GM18870 (cell line): ENCODE results near the gene CSTPP1.
"Not testable (repeated sequence)": the region's sequence is repeated elsewhere in the genome, so short reads cannot be mapped to it uniquely, and the experiment has no call there.

Source experiments
- ATAC-seq: cut with Tn5 transposase; IDR thresholded peaks from one replicate; pipeline ENCODE4 v1.9.1; 2021; ENCODE audit warnings: moderate library complexity; ENCODE audit not compliant: unreplicated experiment

CSTPP1 gene

DNA sequence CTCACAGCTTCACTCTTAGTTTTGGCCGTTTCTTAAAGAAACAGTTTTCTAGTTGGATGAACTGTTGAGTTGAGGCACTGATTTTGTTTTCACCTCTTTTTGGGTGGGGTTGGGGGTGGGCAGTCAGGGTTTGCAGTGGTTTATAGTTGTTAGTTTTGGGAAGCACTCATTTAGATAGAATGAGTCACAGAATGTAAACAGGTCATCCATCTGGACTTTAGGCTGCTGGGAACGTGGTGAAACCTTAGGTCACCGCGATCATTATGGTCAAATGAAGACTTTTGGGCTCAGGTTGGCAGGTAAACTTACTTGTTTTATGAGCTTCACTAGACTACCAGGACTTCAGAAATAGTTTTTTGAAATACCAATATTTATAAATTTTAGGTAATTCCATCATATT, 48.4 kb downstream of the CSTPP1 start:
- no peak for ATAC-seq

DNA sequence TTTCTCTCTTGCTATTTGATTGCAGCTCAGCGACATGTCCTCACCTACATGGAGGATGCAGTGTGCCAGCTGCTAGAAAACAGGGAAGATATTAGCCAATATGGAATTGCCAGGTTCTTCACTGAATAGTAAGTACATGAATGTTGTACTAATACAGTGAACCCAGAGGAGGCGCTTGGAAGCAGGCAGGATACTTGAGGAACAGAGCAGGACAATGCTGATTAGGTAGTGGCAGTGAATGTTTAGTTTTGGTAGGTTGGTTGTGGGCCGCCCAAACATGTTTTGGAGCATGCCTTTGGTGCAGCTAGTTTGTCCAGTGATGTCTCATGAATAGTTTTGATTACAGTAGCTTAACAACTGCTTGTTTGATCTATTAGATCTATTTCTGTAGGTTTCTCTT, 50.6 kb downstream of the CSTPP1 start:
- no peak for ATAC-seq

DNA sequence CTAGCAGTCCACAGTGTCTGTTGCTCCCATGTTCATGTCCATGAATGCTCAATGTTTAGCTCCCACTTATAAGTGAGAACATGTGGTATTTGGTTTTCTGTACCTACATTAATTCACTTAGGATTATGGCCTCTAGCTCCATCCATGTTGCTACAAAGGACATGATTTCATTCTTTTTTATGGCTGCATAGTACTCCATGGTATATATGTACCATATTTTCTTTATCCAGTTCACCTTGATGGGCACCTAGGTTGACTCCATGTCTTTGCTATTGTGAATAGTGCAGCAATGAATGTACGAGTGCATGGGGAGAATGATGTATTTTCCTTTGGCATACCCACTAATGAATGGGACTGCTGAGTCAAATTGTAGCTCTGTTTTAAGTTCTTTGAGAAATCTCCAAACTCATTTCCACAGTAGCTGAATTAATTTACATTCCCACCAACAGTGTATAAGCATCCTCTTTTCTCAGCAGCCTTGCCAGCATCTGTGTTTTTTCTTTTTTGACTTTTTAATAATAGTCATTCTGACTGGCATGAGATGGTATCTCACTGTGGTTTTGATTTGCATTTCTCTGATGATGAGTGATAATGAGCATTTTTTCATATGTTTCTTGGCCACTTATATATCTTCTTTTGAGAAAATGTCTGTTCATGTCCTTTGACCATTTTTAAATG, 53.4 kb downstream of the CSTPP1 start:
- ATAC-seq = not testable (repeated sequence)

DNA sequence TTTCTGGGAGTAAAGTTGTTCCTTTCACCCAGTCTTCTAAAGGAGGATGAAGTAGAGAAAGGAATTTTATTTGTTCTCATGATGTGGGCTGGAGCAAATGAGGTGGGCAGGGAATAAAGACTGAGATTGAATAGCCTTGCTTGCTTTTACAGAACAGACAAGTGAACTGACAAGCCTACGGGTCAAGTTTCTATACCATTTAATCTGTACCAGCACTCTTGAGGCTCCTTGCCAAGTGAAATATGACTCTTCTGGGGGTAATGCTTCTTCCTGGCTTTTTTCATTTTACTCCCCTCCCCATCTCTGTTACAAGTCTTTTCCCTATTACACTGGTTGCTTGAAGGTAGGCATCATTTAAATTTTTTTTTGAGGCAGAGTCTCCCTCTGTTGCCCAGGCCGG, 54.8 kb downstream of the CSTPP1 start:
- no peak for ATAC-seq

DNA sequence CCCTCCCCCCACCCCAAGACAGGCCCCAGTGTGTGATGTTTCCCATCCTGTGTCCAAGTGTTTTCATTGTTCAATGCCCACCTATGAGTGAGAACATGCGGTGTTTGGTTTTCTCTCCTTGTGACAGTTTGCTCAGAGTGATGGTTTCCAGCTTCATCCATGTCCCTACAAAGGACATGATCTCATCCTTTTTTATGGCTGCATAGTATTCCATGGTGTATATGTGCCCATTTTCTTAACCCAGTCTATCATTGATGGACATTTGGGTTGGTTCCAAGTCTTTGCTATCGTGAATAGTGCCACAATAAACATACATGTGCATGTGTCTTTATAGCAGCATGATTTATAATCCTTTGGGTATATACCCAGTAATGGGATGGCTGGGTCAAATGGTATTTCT, 55.8 kb downstream of the CSTPP1 start:
- ATAC-seq = not testable (repeated sequence)

DNA sequence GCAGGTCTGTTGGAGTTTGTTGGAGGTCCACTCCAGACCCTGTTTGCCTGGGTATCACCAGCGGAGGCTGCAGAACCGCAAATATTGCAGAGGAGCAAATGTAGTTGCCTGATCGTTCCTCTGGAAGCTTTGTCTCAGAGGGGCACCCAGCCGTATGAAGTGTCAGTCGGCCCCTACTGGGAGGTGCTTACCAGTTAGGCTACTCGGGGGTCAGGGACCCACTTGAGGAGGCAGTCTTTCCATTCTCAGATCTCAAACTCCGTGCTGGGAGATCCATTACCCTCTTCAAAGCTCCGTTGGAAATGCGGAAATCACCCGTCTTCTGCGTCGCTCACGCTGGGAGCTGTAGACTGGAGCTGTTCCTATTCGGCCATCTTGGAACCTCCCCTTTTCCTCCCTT, 61.2 kb downstream of the CSTPP1 start:
- ATAC-seq = not testable (repeated sequence)

DNA sequence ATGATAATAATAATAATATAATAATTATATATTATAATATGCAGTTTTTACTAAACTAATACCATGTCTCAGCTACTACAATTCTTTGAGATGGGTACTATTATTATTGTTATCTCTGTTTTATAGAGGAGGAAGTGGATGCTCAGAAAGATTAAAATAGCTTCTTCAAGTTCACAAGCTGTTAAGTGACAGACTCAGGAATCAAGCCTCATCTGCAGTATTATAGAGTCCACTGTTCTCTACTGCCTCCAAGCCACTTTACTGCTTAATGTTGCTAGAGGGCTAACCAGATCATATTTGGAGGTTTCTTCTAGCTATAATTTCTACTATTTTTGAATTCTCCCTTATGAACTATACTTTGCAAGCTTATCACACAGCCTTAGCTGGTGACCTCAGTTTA, 62.7 kb downstream of the CSTPP1 start:
- ATAC-seq = no peak

DNA sequence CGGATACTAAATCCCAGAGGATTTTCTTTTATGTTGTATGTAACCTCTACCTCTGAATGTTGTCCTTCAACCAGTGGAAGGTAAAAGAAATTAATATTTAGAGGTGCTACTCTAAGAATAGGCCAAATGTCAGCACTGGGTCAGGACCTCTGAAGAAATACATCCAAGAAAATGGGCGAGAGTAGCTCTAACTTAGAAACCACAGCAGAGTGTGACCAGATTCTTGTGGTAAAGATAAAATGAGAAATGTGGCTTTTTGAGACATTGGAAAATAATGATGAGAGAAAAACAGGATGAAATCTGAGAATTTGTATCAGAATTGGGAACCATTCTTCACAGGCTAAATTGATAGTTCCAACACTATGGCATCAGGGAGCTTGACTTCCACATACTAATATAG, 63.5 kb downstream of the CSTPP1 start:
- no peak for ATAC-seq

DNA sequence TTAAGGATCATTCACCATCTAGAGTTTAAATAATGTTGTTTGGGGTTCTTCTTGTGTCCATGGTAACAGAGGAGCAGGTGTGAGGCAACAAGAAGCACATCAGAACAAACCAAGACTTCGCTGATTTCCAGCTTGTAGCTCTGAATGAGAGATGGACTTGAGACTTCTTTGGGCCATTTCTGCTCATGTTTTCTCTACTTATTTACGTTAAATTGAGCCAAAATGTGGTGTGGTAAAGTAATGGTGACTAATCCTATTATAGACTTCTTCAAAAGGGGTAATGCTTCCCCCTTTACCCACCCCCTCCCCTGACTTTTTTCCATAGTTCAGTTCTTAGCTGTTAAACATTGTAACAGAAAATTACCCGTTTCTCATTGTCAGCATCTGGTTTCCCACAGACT, 65.2 kb downstream of the CSTPP1 start:
- no peak for ATAC-seq

DNA sequence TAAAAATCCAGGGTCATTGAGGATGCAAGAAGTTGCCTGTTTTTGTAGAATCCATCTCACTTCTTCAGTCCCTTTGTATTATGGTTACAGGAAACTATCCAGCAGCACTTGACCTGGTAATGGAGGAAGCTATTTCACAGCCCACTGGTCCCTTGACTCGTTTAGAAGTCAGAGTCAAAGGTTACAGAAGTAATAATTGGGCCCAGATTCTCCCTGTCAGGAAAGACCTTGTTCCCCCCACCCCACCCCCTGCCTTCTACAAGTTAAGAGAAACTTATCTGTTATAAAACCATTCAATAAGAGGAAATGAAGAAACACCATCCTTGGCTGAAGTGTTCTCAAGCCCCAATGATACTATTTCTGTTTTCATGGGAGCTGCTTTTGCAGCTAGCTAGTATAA, 65.8 kb downstream of the CSTPP1 start:
- ATAC-seq = no peak

DNA sequence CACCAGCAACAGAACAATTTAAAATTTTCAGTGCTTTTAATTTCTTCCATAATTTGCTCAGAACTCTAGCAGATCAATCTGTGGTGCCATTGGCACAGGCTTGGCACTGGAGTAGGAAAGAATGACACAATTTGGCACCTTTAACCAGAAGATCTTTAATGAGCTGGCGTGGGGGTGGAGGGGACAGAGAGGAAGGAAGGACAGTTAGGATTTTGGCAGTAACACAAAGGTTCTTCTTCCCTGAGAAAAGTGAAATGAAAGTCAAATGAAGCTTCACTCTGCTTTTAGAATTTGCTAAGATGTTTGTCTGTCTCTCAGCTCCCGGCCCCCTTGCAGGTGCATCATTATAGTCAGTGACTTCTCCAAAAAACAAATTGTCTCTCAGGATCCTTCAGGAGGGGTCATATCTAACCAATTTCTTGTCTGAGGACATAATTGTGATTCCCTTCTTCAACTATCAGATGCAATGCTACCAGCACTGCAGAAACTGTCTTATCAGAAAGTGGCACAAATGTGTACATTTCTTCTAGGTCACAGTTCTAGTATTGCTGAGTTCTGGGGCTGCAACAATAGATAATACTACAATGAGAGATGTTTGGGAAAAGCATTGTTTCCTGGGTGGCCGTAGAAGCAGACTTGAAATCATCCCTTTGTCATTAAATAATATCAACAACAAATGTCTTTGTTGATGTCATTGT, 66.8 kb downstream of the CSTPP1 start:
- no peak for ATAC-seq

DNA sequence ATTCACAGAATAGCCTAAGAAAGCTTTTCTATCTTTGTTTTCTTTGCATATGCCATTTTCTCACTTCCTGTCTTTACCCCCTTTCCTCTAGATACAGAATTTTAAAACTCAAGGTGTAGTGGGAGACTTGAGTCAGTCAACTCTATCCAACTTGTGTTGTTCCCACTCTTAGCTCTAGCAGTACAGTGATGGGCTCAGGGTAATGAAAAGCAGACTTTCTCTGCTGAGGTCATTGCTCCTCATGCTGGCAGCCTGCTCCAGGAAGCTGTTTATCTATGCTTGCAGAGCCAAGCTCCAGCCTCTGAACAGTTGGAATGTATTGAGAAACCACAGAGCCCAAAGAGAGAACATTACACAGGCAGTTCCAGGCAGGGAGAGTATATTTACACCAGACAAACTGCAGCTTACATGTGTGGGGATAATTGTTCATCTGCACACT, 68.1 kb downstream of the CSTPP1 start:
- no peak for ATAC-seq

DNA sequence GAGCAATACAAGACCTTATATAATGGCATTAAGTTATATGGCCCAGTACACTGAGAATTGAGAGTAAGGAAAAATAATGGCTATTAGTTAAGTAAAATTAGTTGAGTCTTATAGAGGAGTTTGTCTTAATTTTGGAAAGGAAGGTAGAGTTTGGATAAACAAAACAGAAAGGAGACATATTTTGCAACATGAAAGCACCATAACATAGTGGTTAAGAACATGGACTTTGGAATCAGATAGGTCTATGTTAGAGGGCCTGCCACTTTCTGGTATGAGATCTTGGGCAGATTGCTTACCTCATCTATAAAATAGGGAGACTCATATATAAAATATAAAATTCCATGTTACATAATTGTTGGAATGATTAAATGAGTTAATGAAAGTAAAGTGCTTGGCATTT, 68.9 kb downstream of the CSTPP1 start:
- no peak for ATAC-seq

DNA sequence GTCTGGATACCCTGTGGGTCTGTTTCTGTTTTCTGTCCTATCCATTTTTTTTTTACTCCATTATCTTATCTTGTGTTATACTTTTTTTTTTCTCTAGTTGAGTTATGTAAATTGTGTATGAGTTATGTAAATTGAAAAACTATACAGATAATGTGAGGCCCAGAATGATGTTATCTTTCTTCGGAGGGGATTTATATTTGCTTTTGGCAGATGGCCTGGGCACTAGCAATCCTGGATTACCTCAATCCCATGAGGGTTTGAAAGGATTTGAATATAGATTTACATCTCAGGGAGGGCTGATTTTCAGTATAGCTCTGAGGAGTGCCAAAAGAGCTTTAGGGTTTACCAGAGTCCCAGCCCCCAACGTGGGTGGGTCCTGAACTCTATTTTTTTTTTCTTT, 71.0 kb downstream of the CSTPP1 start:
- no peak for ATAC-seq

DNA sequence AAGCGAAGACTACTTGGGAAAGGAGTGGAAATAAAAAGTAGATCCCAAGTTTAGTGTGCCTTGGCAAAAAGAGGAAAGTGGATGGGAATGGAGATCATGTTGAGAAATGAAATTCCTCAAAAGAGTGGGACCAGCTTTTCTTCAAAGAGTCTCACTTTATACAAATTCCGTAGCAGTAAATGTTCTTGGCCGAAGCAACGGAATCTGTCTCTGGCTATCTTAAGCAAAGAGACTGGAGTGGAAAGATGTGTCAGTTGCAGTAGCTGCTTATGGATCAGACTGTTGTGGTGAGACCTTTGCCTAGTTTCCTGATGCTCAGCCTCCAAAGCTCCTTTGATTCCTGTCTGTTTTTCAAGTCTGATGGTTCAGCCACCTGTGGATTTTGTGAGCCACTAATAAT, 73.6 kb downstream of the CSTPP1 start:
- no peak for ATAC-seq

DNA sequence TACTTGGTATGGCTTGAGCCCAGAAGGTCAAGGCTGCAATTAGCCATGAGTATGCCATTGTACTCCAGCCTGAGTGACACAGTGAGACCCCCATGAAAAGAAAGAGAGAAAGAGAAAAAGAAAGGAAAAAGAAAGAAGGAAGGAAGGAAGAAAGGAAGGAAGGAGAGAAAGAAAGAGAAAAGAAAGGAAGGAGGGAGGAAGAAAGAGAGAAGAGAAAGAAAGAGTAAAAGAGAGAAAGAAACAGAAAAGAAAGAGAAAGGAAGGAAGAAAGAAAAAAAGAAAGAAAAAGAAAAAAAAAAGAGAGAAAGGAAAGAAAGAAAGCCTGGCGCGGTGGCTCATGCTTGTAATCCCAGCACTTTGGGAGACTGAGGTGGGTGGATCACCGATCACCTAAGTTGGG, 77.5 kb downstream of the CSTPP1 start:
- no peak for ATAC-seq

DNA sequence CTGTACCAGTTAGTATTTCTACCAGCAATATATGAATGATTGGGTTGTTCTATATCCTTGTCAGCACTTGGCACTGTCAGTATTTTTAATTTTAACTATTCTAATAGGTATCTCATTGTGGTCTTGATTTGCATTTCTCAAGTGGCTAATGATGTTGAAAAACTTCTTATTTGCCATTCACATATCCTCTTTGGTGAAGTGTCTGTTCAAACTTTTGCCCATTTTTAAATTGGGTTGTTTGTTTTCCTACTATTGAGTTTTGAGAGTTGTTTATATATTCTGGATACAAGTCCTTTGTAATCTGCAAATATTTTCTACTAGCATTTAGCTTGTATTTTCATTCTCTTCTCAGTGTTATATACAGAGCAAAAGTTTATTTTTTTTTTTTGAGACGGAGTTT, 82.1 kb downstream of the CSTPP1 start:
- ATAC-seq = no peak

DNA sequence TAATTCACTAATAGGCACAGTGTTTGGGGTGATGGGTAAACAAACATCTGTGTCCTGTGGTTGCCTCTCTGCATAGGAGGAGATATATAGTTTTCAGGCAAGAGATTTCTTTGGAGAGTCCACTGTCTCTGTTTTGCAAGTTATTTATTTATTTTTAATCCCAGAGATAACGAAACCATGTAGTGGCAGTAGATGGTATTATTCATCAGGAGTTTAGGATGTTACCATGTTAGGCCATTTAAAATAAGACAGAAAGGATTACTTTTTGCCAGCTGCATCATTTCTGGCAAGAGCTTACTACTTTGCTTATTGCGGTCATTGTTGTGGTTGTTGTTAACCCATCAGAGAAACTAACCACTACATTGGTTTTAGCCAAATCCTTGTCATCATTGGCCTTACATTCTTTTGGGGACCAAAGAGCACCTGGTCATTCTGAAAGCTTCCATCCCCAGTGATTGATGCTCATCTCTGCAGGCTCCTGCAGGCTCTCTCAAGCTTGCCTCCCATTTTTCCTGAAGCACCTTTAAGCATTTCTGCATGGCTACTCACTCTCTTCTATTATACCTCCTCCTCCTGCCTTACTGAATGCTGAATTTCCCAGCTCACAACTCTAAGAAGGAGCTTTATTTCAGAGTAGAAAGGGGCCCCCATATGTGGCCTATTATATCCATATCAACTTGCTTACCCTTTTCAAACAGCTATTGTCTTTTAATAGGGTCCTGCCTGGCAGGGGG, 84.4 kb downstream of the CSTPP1 start:
- ATAC-seq = peak; percentile 37

DNA sequence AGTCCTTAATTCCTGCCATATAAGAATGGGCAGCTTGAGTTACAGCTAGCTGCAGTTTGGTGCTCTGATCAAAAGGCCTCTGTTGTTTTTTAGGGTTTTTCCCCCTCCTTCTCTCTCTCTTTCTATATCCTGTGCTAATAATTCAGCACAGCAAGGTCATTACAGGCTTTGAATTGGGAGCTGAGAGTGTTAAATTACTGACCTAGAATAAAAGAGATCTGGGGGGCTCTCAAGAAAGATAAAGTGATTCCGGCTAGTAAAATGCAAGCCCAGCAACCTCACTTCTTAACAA, 84.9 kb downstream of the CSTPP1 start:
- no peak for ATAC-seq

DNA sequence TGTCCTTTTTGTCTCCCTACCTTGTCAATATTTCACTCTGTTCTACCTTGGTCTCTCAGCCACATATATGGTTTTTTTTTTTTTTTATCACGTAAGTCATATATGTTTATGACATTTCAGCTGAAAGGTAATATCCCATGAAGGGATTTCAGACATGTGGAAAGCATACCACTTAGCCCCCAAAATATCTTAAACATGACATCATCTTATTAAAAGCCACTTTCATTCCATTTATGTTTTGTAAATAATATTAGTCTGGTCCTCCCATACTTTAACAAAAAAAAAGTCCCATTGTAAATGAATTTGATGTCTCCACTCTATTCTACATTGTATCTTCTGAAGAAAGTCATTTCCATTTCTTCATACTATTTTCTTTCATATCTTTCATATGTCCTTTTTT, 85.4 kb downstream of the CSTPP1 start:
- ATAC-seq = no peak

DNA sequence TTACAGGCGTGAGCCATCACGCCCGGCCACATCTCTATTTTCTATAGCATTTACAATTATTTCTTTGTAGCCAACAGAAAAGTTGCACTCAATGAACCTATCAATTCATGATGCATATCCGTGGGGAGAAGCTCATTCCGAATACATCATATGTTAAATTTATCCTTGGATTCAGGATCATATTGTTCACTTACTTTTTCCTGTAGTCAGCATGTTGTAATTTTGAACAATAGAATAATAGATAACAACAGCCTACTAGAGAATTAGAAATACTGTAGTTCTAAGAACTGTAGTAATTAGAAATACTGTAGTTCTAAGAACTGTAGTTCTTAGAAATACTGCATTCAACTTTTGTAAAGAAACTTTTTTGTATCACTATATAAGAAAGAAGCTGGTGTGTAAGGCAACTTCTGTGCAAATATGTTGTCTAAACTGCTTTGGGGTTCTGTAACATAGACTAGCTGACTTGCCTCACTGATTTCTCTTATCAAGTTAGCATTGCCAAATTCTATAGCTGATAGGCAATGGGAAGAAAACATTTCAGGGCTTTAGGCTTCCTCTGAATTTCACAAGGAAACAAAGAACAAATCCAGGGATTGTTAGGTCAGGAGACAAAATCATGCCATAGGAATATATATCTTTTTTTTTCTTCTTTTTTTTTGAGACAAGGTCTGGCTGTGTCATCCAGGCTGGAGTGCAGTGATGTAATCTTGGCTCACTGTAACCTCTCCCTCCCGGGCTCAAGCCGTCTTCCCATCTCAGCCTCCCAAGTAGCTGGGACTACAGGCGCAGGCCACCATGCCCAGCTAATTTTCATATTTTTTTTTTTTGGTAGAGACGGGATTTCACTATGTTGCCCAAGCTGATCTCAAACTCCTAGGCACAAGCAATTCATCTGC, 91.9 kb downstream of the CSTPP1 start:
- no peak for ATAC-seq
